Gastrocnemius medialis (tissue), 4 donors: ENCODE measurements around the gene ZFYVE28. TPM values are rescaled to one million over a fixed set of nuclear protein-coding genes. Genes with fewer than 3 reads are reported as not detected.

ENCODE experiments used
- ATAC-seq, 2 donors: fragments of 150-250 bp; one replicate each; pipeline ENCODE4 v1.9.1; 2016
- DNase-seq, 2 donors: peaks; one replicate each; pipeline ENCODE4 v3.0.0-alpha.2; 2019
- H3K27ac ChIP-seq, 4 donors: fragments of 200-600 bp; sonication (generic); 1 replicate in 1 of 4; 2 replicates in 3 of 4; pipeline ENCODE4 v1.5.1; 2016 to 2018; ENCODE audit warnings: mild to moderate bottlenecking in 2 of 4, moderate library complexity in 1 of 4
- H3K27me3 ChIP-seq, 3 donors: fragments of 200-600 bp; sonication (generic) in 2 of 3; 1 replicate in 1 of 3; 2 replicates in 2 of 3; pipeline versions ENCODE4 v1.5.1 to v1.6.0; 2016 to 2019; ENCODE audit warnings: mild to moderate bottlenecking in 1 of 3, moderate library complexity in 1 of 3
- H3K36me3 ChIP-seq, 2 donors: fragments of 200-600 bp; sonication (generic) in 1 of 2; one replicate each; pipeline ENCODE4 v1.5.1; 2017 to 2018
- H3K4me1 ChIP-seq, 2 donors: fragments of 200-600 bp; sonication (generic) in 1 of 2; one replicate each; pipeline ENCODE4 v1.5.1; 2016 to 2017; ENCODE audit warnings: mild to moderate bottlenecking in 2 of 2
- H3K4me3 ChIP-seq, 4 donors: fragments of 200-600 bp; sonication (generic) in 3 of 4; 1 replicate in 1 of 4; 2 replicates in 3 of 4; pipeline ENCODE4 v1.5.1; 2016 to 2019; ENCODE audit warnings: mild to moderate bottlenecking in 2 of 4
- H3K9me3 ChIP-seq, 3 donors: fragments of 200-600 bp; sonication (generic) in 2 of 3; 1 replicate in 1 of 3; 2 replicates in 2 of 3; pipeline ENCODE4 v1.5.1; 2016 to 2019
- CTCF ChIP-seq, 5 experiments: fragments of 450-650 bp in 3 of 5; fragments of 200-600 bp in 2 of 5; sonication (generic) in 2 of 5; IDR thresholded peaks in 4 of 5; conservative IDR thresholded peaks in 1 of 5; 1 replicate in 4 of 5; 2 replicates in 1 of 5; pipeline ENCODE4 v1.5.1; 2016 to 2019; ENCODE audit warnings: antibody characterized with exemption in 5 of 5, mild to moderate bottlenecking in 3 of 5, moderate library complexity in 3 of 5
- POLR2A ChIP-seq, 2 donors: fragments of 450-650 bp; IDR thresholded peaks; one replicate each; pipeline ENCODE4 v1.6.1; 2017; ENCODE audit warnings: antibody characterized with exemption in 2 of 2, mild to moderate bottlenecking in 2 of 2, moderate library complexity in 2 of 2
- in situ Hi-C, 4 donors: fragments of 200-750 bp; cut with MboI; loops; one replicate each; pipeline versions ENCODE4 v1.15.0 to v1.8.0; 2017; ENCODE audit warnings: low sequenced_read_pairs in 4 of 4
- intact Hi-C: fragments of 100-400 bp; cut with DNase I; formaldehyde crosslinking; loops from one replicate; pipeline ENCODE4 v1.15.1; 2023; ENCODE audit warnings: low total_unique reads
- total RNA-seq, 4 donors: library from RNA; depleted of rRNA; stranded (reverse); fragments of >200 nt; gene quantifications; one replicate each; pipeline versions ENCODE4 v1.1.0 to v1.2.3, GENCODE V29; 2016

The ZFYVE28 gene
- total RNA-seq, 4 donors from 2014 or later, result 1.8 to 6.0 (median 3.4) TPM

- intact Hi-C loops, result no loop called here
- no peak overlapping the region for H3K27ac ChIP-seq
- no peaks in the 10 kb centered on the region for H3K9me3 ChIP-seq
- ATAC-seq (no peak), DNase-seq (no peak)
- no peaks in the 10 kb centered on the region for H3K27me3 ChIP-seq
- TF ChIP-seq CTCF (IDR thresholded peaks at IDR 0.05 in 4 of 5, conservative IDR thresholded peaks at IDR 0.05 in 1 of 5), result no peak
- no peak for TF ChIP-seq POLR2A (IDR thresholded peaks at IDR 0.05)
- H3K4me1 ChIP-seq, result no peaks in the 10 kb centered on the region
- in situ Hi-C loops, result no loop called here
- H3K4me3 ChIP-seq, result no peak overlapping the region
- no peaks in the 10 kb centered on the region for H3K36me3 ChIP-seq
These were observed 79.5 kb downstream of the ZFYVE28 start for GRCh38 chr4:2338754-2339457.

- H3K4me1 ChIP-seq, result no peaks in the 10 kb centered on the region
- ATAC-seq, result no peak
- no peaks in the 10 kb centered on the region for H3K36me3 ChIP-seq
- in situ Hi-C loops (no loop called here), intact Hi-C loops (no loop called here)
- TF ChIP-seq POLR2A (IDR thresholded peaks at IDR 0.05), result no peak
- no peak for TF ChIP-seq CTCF (IDR thresholded peaks at IDR 0.05 in 4 of 5, conservative IDR thresholded peaks at IDR 0.05 in 1 of 5)
- no peaks in the 10 kb centered on the region for H3K9me3 ChIP-seq
- no peak overlapping the region for H3K27ac ChIP-seq
- no peaks in the 10 kb centered on the region for H3K27me3 ChIP-seq
- no peak overlapping the region for H3K4me3 ChIP-seq
- no peak for DNase-seq
These were observed 80.5 kb downstream of the ZFYVE28 start for GRCh38 chr4:2337896-2338295.

GRCh38 chr4:2337131-2337723 is 81.2 kb downstream of the ZFYVE28 start:
- Histone ChIP-seq H3K27ac (no peak overlapping the region), H3K36me3 (no peaks in the 10 kb centered on the region), H3K4me1 (no peaks in the 10 kb centered on the region), H3K4me3 (no peak overlapping the region), H3K27me3 (no peaks in the 10 kb centered on the region), H3K9me3 (no peaks in the 10 kb centered on the region)
- in situ Hi-C loops (no loop called here), intact Hi-C loops (no loop called here)
- TF ChIP-seq POLR2A (IDR thresholded peaks at IDR 0.05), result no peak
- no peak for TF ChIP-seq CTCF (IDR thresholded peaks at IDR 0.05 in 4 of 5, conservative IDR thresholded peaks at IDR 0.05 in 1 of 5)
- DNase-seq (no peak), ATAC-seq (no peak)

GRCh38 chr4:2336659-2337058 is 81.8 kb downstream of the ZFYVE28 start:
- no peak for TF ChIP-seq CTCF (IDR thresholded peaks at IDR 0.05 in 4 of 5, conservative IDR thresholded peaks at IDR 0.05 in 1 of 5)
- TF ChIP-seq POLR2A (IDR thresholded peaks at IDR 0.05), result no peak
- ATAC-seq, result no peak
- intact Hi-C loops, result no loop called here

More at GRCh38 chr4:2336659-2337058, 81.8 kb downstream of the ZFYVE28 start:
- Histone ChIP-seq H3K27ac (no peak overlapping the region), H3K9me3 (no peaks in the 10 kb centered on the region), H3K4me1 (no peaks in the 10 kb centered on the region), H3K27me3 (no peaks in the 10 kb centered on the region), H3K36me3 (no peaks in the 10 kb centered on the region), H3K4me3 (no peak overlapping the region)
- in situ Hi-C loops, result no loop called here
- no peak for DNase-seq
